PC-3 (cell line): ENCODE results near the gene PEX11G.

Experiments
- CTCF ChIP-seq: fragments of 300-600 bp; sonication (generic); conservative IDR thresholded peaks from 2 replicates; pipeline ENCODE4 v1.5.1; 2017; ENCODE audit warnings: antibody characterized with exemption, low read depth, mild to moderate bottlenecking, low read length
- EZH2 ChIP-seq: fragments of 300-600 bp; sonication (generic); IDR thresholded peaks from one replicate; pipeline ENCODE4 v1.6.1; 2017; ENCODE audit warnings: antibody characterized with exemption, mild to moderate bottlenecking, low read length; ENCODE audit not compliant: unreplicated experiment

DNA sequence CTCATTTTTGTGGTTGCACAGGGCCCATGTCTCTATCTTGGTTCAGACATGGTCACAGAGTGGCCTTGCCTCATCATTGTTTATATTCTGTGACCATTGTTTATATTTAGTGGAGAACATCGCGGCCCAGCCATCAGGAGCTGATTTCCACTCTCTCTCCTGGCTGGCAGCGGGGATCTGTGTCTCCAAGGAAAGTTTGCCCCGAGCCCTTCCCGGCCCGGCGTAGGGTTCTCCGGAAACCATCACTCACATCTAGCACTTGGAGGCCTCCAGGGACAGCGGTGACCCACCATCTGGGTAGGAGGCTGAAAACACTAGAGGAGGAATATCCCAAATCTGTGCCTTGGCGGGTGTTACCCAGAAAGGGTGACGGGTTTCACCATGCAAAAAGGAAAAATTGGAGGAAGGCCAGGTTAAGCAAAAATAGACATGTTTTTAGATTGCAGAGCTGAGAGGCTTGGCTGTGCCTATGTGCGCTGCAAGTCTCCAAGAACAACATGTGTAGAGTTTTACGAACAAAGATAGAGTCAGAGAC is 26.3 kb upstream of the PEX11G start:
- TF ChIP-seq CTCF (no peak), EZH2 (no peak)
